ENCODE results near the gene BGN.

GRCh38 chrX:153455571-153455970, 39.2 kb upstream of the BGN start:
- no peak for TF ChIP-seq CTCF (IDR thresholded peaks at IDR 0.05)
- TF ChIP-seq POLR2A (IDR thresholded peaks at IDR 0.05), result no peak
